Measurements from ENCODE around the gene TCERG1L. TPM values are rescaled to one million over a fixed set of nuclear protein-coding genes. Genes with fewer than 3 reads are reported as not detected.
"Not testable (repeated sequence)": the region's sequence is repeated elsewhere in the genome, so short reads cannot be mapped to it uniquely, and the experiment has no call there.

Gene TCERG1L
- total RNA-seq, 2 donors from 2014 or later, result not detected

GRCh38 chr10:131155876-131156230 is 155.7 kb downstream of the TCERG1L start:
- H3K27me3 ChIP-seq (replicated peaks; ENCODE audit: insufficient read depth), result no peaks in the 10 kb centered on the region
- DNase-seq (ENCODE audit: low spot score) (no peak), ATAC-seq (ENCODE audit: insufficient number of reproducible peaks, low FRiP score, low read depth) (no peak)
- H3K9me3 ChIP-seq, result no peaks in the 10 kb centered on the region
- TF ChIP-seq, protein P1, sequence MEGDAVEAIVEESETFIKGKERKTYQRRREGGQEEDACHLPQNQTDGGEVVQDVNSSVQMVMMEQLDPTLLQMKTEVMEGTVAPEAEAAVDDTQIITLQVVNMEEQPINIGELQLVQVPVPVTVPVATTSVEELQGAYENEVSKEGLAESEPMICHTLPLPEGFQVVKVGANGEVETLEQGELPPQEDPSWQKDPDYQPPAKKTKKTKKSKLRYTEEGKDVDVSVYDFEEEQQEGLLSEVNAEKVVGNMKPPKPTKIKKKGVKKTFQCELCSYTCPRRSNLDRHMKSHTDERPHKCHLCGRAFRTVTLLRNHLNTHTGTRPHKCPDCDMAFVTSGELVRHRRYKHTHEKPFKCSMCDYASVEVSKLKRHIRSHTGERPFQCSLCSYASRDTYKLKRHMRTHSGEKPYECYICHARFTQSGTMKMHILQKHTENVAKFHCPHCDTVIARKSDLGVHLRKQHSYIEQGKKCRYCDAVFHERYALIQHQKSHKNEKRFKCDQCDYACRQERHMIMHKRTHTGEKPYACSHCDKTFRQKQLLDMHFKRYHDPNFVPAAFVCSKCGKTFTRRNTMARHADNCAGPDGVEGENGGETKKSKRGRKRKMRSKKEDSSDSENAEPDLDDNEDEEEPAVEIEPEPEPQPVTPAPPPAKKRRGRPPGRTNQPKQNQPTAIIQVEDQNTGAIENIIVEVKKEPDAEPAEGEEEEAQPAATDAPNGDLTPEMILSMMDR (IDR thresholded peaks at IDR 0.05), result no peak
- no peaks in the 10 kb centered on the region for H3K36me3 ChIP-seq
- H3K27ac ChIP-seq, result no peak overlapping the region
- no peaks in the 10 kb centered on the region for H3K4me1 ChIP-seq (ENCODE audit: control insufficient read depth in 1 of 2, low read depth in 2 of 2)
- no peak overlapping the region for H3K4me3 ChIP-seq

DNA sequence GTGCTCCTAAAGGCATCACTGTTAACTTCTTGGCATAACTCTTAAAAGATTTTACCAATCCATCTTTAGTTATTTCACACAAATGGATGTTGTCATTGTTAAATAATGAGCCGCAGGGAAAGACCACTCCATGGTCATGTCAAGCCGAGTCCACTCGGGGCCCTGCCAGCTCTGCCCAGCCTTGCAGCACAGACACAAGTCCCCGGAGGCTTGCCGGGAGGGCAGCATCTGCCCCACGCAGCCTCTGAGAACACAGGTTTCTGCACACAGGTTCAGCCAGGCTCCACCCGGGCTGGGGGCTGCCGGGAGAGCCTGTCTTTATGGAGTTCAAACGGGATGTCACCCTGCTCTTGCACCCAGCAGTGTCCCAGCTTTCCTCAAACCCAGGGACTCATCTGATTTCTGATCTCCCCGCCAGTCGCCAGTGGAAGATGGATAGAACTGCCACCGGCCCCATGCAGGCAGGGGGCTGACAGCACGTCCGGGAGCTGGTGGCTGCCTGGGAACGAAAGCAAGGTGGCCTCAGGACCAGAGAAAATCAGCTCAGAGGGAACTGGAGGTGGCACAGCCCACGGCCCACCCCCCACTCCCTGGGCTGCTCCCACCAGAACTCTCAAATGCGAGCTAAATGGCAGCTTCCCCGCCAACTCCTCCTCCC is 156.2 kb downstream of the TCERG1L start:
- H3K4me1 ChIP-seq (ENCODE audit: control insufficient read depth in 1 of 2, low read depth in 2 of 2), result no peaks in the 10 kb centered on the region
- no peaks in the 10 kb centered on the region for H3K9me3 ChIP-seq
- TF ChIP-seq, protein P1 (IDR thresholded peaks at IDR 0.05), result no peak
- ATAC-seq (ENCODE audit: insufficient number of reproducible peaks, low FRiP score, low read depth) (no peak), DNase-seq (ENCODE audit: low spot score) (no peak)
- no peak overlapping the region for H3K27ac ChIP-seq
- no peak overlapping the region for H3K4me3 ChIP-seq
- no peaks in the 10 kb centered on the region for H3K36me3 ChIP-seq
- H3K27me3 ChIP-seq (replicated peaks; ENCODE audit: insufficient read depth), result no peaks in the 10 kb centered on the region

DNA sequence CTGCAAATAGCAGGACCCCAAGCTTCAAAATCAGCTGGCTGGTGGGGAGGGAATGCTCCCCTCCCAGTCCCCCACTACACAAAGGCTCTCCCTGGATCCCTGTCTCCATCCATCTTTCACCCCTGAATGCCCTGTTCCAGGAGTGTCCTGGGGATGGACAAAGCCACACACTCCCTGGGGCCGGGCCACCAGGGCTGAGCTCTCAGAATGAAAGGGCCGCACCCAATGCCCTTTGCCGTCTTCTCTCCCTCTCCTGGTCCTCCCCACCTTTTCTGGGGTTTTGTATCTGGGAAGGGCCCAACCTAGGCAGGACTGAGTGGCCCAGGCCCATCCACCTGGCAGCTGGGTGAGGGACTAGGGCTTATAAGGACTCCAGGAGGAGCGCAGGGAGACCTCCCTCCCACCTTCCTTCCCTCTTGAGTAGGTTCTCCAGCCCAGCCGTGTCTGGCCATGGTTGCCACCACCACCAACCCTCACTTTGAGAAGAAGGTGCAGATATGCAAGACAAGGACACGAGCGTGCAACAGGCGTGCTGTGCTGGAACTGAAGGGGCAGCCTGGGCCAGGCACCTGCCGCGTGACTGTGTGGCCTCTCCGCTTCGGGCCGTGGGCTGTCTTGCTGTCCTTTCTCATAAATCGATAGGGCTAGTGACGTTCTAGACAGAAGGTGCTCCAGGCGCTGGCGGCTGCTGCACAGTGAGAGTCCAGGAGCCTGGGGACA is 157.1 kb downstream of the TCERG1L start:
- TF ChIP-seq, protein P1 (IDR thresholded peaks at IDR 0.05), result no peak
- Histone ChIP-seq H3K27me3 (replicated peaks; ENCODE audit: insufficient read depth) (no peaks in the 10 kb centered on the region), H3K4me1 (ENCODE audit: control insufficient read depth in 1 of 2, low read depth in 2 of 2) (no peaks in the 10 kb centered on the region), H3K27ac (no peak overlapping the region), H3K36me3 (no peaks in the 10 kb centered on the region), H3K9me3 (no peaks in the 10 kb centered on the region), H3K4me3 (no peak overlapping the region)
- no peak for ATAC-seq (ENCODE audit: insufficient number of reproducible peaks, low FRiP score, low read depth)
- no peak for DNase-seq (ENCODE audit: low spot score)

DNA sequence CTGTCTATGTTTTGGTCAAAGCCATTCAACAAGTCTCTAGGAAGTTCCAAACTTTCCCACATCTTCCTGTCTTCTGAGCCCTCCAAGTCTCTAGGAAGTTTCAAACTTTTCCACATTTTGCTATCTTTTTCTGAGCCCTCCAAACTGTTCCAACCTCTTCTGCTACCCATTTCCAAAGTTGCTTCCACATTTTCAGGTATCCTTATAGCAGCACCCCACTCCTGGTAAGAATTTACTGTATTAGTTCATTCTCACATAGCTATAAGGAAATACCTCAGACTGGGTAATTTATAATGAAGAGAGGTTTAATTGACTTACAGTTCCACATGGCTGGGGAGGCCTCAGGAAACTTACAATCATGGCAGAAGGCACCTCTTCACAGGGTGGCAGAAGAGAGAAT is 159.1 kb downstream of the TCERG1L start:
- not testable (repeated sequence) for H3K36me3 ChIP-seq; H3K27me3 ChIP-seq (replicated peaks; ENCODE audit: insufficient read depth); H3K9me3 ChIP-seq; DNase-seq (ENCODE audit: low spot score); H3K4me1 ChIP-seq (ENCODE audit: control insufficient read depth in 1 of 2, low read depth in 2 of 2); H3K4me3 ChIP-seq; H3K27ac ChIP-seq; ATAC-seq (ENCODE audit: insufficient number of reproducible peaks, low FRiP score, low read depth)

DNA sequence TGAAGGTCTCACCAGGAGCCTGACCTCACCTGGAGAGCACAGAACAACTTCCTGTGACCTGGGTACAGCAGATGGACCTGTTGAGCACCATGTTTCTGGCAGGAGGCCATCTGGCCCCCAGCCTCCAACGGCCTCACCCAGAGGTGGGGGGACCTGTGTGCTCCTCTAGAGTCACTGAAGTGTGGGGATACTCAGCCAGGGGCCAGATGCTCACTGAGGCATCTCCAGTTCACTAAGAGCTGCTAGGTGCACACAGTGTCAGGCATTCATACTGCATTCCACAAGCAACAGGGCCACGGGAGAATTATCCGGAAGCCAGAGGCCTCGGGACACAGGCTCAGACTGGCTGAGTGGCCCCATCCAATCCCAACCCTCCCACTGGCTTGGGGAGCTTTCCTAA is 161.4 kb downstream of the TCERG1L start:
- DNase-seq (ENCODE audit: low spot score) (no peak), ATAC-seq (ENCODE audit: insufficient number of reproducible peaks, low FRiP score, low read depth) (no peak)
- Histone ChIP-seq H3K4me3 (no peak overlapping the region), H3K27ac (no peak overlapping the region), H3K4me1 (ENCODE audit: control insufficient read depth in 1 of 2, low read depth in 2 of 2) (no peaks in the 10 kb centered on the region), H3K36me3 (no peaks in the 10 kb centered on the region), H3K9me3 (no peaks in the 10 kb centered on the region), H3K27me3 (replicated peaks; ENCODE audit: insufficient read depth) (no peaks in the 10 kb centered on the region)
- TF ChIP-seq, protein P1 (IDR thresholded peaks at IDR 0.05), result no peak

All from thoracic aorta (tissue), 2 donors.